Thoracic aorta (tissue), 2 donors: Measurements from ENCODE around the gene OR1L6. TPM values are rescaled to one million over a fixed set of nuclear protein-coding genes. Genes with fewer than 3 reads are reported as not detected.

ENCODE experiments used
- ATAC-seq: fragments of 150-250 bp; one replicate; pipeline ENCODE4 v1.8.0; 2017; ENCODE audit warnings: low read depth; ENCODE audit not compliant: insufficient number of reproducible peaks, low FRiP score
- DNase-seq: peaks from one replicate; pipeline ENCODE4 v3.0.0-alpha.2; 2020; ENCODE audit warnings: low spot score
- H3K27ac ChIP-seq, 2 donors: fragments of 200-600 bp; sonication (generic); 1 replicate in 1 of 2; 2 replicates in 1 of 2; pipeline ENCODE4 v1.5.1; 2016; ENCODE audit warnings: mild to moderate bottlenecking in 2 of 2, moderate library complexity in 2 of 2
- H3K27me3 ChIP-seq: fragments of 200-600 bp; sonication (generic); replicated peaks from 2 replicates; pipeline ENCODE4 v1.6.0; 2016; ENCODE audit warnings: mild to moderate bottlenecking; ENCODE audit not compliant: insufficient read depth
- H3K36me3 ChIP-seq: fragments of 200-600 bp; sonication (generic); one replicate; pipeline ENCODE4 v1.5.1; 2016
- H3K4me1 ChIP-seq, 2 donors: fragments of 200-600 bp; sonication (generic); 1 replicate in 1 of 2; 2 replicates in 1 of 2; pipeline versions ENCODE4 v1.5.1 to v1.6.0; 2016; ENCODE audit warnings: low read depth in 2 of 2, mild to moderate bottlenecking in 1 of 2; ENCODE audit not compliant: control insufficient read depth in 1 of 2
- H3K4me3 ChIP-seq: fragments of 200-600 bp; sonication (generic); 2 replicates; pipeline ENCODE4 v1.5.1; 2016; ENCODE audit warnings: mild to moderate bottlenecking
- H3K9me3 ChIP-seq: fragments of 200-600 bp; sonication (generic); 2 replicates; pipeline ENCODE4 v1.5.1; 2016
- CTCF ChIP-seq: fragments of 200-600 bp; sonication (generic); IDR thresholded peaks from one replicate; pipeline ENCODE4 v1.5.1; 2019; ENCODE audit warnings: antibody characterized with exemption
- total RNA-seq, 2 donors: library from RNA; depleted of rRNA; stranded (reverse); fragments of >200 nt; gene quantifications; one replicate each; pipeline versions ENCODE4 v1.1.0 to v1.2.3, GENCODE V29; 2016

OR1L6 gene
- total RNA-seq, 2 donors from 2014 or later: not detected

- no peak for TF ChIP-seq CTCF
- ATAC-seq (no peak), DNase-seq (no peak)
- Histone ChIP-seq H3K9me3 (no peaks in the 10 kb centered on the region), H3K27ac (no peak overlapping the region), H3K4me1 (no peaks in the 10 kb centered on the region), H3K27me3 (no peaks in the 10 kb centered on the region), H3K36me3 (no peaks in the 10 kb centered on the region), H3K4me3 (no peak overlapping the region)
Observed at GRCh38 chr9:122789256-122790046, 47.3 kb downstream of the OR1L6 start.

- ATAC-seq: no peak
- no peak for DNase-seq
- Histone ChIP-seq H3K36me3 (no peaks in the 10 kb centered on the region), H3K27ac (no peak overlapping the region), H3K4me1 (no peaks in the 10 kb centered on the region), H3K27me3 (no peaks in the 10 kb centered on the region), H3K4me3 (no peak overlapping the region), H3K9me3 (no peaks in the 10 kb centered on the region)
- TF ChIP-seq CTCF: no peak
Observed at GRCh38 chr9:122791872-122792669, 50.0 kb downstream of the OR1L6 start.

GRCh38 chr9:122797316-122798063 is 55.4 kb downstream of the OR1L6 start:
- H3K27ac ChIP-seq: no peak overlapping the region
- ATAC-seq (no peak), DNase-seq (no peak)
- no peaks in the 10 kb centered on the region for H3K4me1 ChIP-seq
- H3K9me3 ChIP-seq: no peaks in the 10 kb centered on the region
- TF ChIP-seq CTCF: no peak
- H3K27me3 ChIP-seq: no peaks in the 10 kb centered on the region
- H3K4me3 ChIP-seq: no peak overlapping the region
- H3K36me3 ChIP-seq: no peaks in the 10 kb centered on the region

Other genes with a start within 250 kb of the OR1L6 start
- 1 to 10 TPM in 1 of 2 donors, not detected in 1; 3.2 TPM for gene OR1J2, start 231.5 kb upstream of the OR1L6 start, total RNA-seq
- not detected for gene OR1J4, start 223.2 kb upstream of the OR1L6 start, total RNA-seq
- not detected for gene OR1N1, start 215.0 kb upstream of the OR1L6 start, total RNA-seq
- 1 to 10 TPM in 1 of 2 donors, not detected in 1; 1.1 TPM for gene OR1N2, start 189.2 kb upstream of the OR1L6 start, total RNA-seq
- gene OR1L8, start 158.9 kb upstream of the OR1L6 start, total RNA-seq: not detected
- not detected for gene OR1Q1, start 127.6 kb upstream of the OR1L6 start, total RNA-seq
- gene OR1B1, start 84.7 kb upstream of the OR1L6 start, total RNA-seq: not detected
- gene OR1L1, start 80.6 kb upstream of the OR1L6 start, total RNA-seq: not detected
- not detected for gene OR1L3, start 67.2 kb upstream of the OR1L6 start, total RNA-seq
- gene OR1L4, start 18.3 kb upstream of the OR1L6 start, total RNA-seq: not detected
- not detected for gene OR5C1, start 46.6 kb downstream of the OR1L6 start, total RNA-seq
- not detected for gene OR1K1, start 57.8 kb downstream of the OR1L6 start, total RNA-seq
- gene PDCL, start 86.3 kb downstream of the OR1L6 start, total RNA-seq: 10 to 100 TPM; 20.0 to 22.2 TPM
- gene RC3H2, start 163.1 kb downstream of the OR1L6 start, total RNA-seq: 10 to 100 TPM; 45.9 to 49.5 TPM
- 1 to 10 TPM; 6.2 to 8.0 TPM for gene ZBTB6, start 171.0 kb downstream of the OR1L6 start, total RNA-seq
- gene ZBTB26, start 189.2 kb downstream of the OR1L6 start, total RNA-seq: 1 to 10 TPM; 4.9 to 8.3 TPM
- gene RABGAP1, start 198.7 kb downstream of the OR1L6 start, total RNA-seq: 10 to 100 TPM; 84.7 to 91.7 TPM